Transverse colon (tissue), 4 donors: Measurements from ENCODE around the gene NMS. TPM values are rescaled to one million over a fixed set of nuclear protein-coding genes. Genes with fewer than 3 reads are reported as not detected.

Source experiments
- DNase-seq: peaks from one replicate; pipeline ENCODE4 v3.0.0-alpha.2; 2019
- H3K27ac ChIP-seq, 4 donors: fragments of 200-600 bp; sonication (generic); 2 replicates each; pipeline ENCODE4 v1.5.1; 2016 to 2018; ENCODE audit warnings: inconsistent platforms in 4 of 4
- H3K27me3 ChIP-seq: fragments of 200-600 bp; sonication (generic); 2 replicates; pipeline ENCODE4 v1.5.1; 2017; ENCODE audit warnings: inconsistent platforms
- H3K36me3 ChIP-seq, 4 donors: fragments of 200-600 bp; sonication (generic); 2 replicates each; pipeline ENCODE4 v1.5.1; 2017 to 2019; ENCODE audit warnings: inconsistent platforms in 4 of 4
- H3K4me1 ChIP-seq, 4 donors: fragments of 200-600 bp; sonication (generic); 2 replicates each; pipeline ENCODE4 v1.5.1; 2017 to 2020; ENCODE audit warnings: inconsistent platforms in 4 of 4
- H3K4me3 ChIP-seq, 4 donors: fragments of 200-600 bp; sonication (generic); 1 replicate in 1 of 4; 2 replicates in 3 of 4; pipeline versions ENCODE4 v1.5.1 to v1.6.1; 2017 to 2019; ENCODE audit warnings: inconsistent platforms in 4 of 4
- H3K9me3 ChIP-seq, 2 donors: fragments of 200-600 bp; sonication (generic); 2 replicates each; pipeline ENCODE4 v1.5.1; 2017 to 2019; ENCODE audit warnings: inconsistent platforms in 2 of 2
- EP300 ChIP-seq: sonication (generic); formaldehyde crosslinking; IDR thresholded peaks from one replicate; pipeline ENCODE4 v1.6.1; 2017; ENCODE audit warnings: antibody characterized with exemption, low read depth
- POLR2A ChIP-seq: fragments of 450-650 bp; IDR thresholded peaks from one replicate; pipeline ENCODE4 v1.6.1; 2016; ENCODE audit warnings: antibody characterized with exemption, mild to moderate bottlenecking, moderate library complexity
- POLR2AphosphoS5 ChIP-seq, 3 donors: sonication (generic); formaldehyde crosslinking; IDR thresholded peaks; one replicate each; pipeline ENCODE4 v1.6.1; 2016; ENCODE audit warnings: antibody characterized with exemption in 3 of 3
- WGBS, 2 donors: methylation state at CpG; one replicate each; pipeline ENCODE4 v1.1.5; 2018; ENCODE audit warnings: low coverage in 1 of 2; 5-methylcytosine and 5-hydroxymethylcytosine counted together
- in situ Hi-C, 4 donors: fragments of 200-750 bp; cut with MboI; loops; one replicate each; pipeline versions ENCODE4 v1.15.0 to v1.15.1; 2017; ENCODE audit warnings: low sequenced_read_pairs in 3 of 4, low pct_ligation_motif_present in 1 of 4, low pct_unique_long_range_greater_than_20kb in 1 of 4
- intact Hi-C: fragments of 100-400 bp; cut with DNase I; formaldehyde crosslinking; loops from one replicate; pipeline ENCODE4 v1.15.1; 2023; ENCODE audit warnings: low total_unique reads
- total RNA-seq, 4 donors: library from RNA; depleted of rRNA; stranded (reverse); fragments of >200 nt; gene quantifications; one replicate each; pipeline ENCODE4 v1.1.0, GENCODE V29; 2016
- TF ChIP-seq, protein P1 (sequence below), 5 experiments: fragments of 200-600 bp in 3 of 5; fragments of 450-650 bp in 2 of 5; sonication (generic) in 3 of 5; IDR thresholded peaks; 1 replicate in 2 of 5; 2 replicates in 3 of 5; pipeline ENCODE4 v1.5.1; 2016 to 2017; ENCODE audit warnings: antibody characterized with exemption in 5 of 5, inconsistent platforms in 3 of 5, mild to moderate bottlenecking in 2 of 5, moderate library complexity in 1 of 5

The NMS gene
- total RNA-seq, 4 donors from 2014 or later: not detected

DNA sequence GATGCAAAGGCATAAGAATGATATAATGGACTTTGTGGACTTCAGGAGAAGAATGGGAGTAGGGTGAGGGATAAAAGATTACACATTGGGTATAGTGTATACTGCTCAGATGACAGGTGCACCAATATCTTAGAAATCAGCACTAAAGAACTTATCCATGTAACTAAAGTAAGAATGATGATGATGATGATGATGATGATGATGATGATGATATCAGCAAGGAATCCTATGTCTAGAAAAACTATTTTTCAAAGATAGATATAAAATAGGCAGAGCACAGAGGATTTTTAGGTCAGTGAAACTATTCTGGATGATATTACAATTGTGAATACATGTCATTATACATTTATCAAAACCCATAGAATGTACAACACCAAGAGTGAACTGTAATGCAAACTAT is 34.3 kb downstream of the NMS start:
- H3K27me3 ChIP-seq: peaks cover under 1% of the 10 kb centered on the region
- peaks cover 13 to 19% of the 10 kb centered on the region in 2 donors for H3K9me3 ChIP-seq
- H3K27ac ChIP-seq: no peak overlapping the region
- H3K4me3 ChIP-seq: no peak overlapping the region
- intact Hi-C loops (no loop called here), in situ Hi-C loops (no loop called here)
- TF ChIP-seq POLR2AphosphoS5 (IDR thresholded peaks at IDR 0.05) (no peak), POLR2A (no peak), EP300 (no peak)
- TF ChIP-seq, protein P1, sequence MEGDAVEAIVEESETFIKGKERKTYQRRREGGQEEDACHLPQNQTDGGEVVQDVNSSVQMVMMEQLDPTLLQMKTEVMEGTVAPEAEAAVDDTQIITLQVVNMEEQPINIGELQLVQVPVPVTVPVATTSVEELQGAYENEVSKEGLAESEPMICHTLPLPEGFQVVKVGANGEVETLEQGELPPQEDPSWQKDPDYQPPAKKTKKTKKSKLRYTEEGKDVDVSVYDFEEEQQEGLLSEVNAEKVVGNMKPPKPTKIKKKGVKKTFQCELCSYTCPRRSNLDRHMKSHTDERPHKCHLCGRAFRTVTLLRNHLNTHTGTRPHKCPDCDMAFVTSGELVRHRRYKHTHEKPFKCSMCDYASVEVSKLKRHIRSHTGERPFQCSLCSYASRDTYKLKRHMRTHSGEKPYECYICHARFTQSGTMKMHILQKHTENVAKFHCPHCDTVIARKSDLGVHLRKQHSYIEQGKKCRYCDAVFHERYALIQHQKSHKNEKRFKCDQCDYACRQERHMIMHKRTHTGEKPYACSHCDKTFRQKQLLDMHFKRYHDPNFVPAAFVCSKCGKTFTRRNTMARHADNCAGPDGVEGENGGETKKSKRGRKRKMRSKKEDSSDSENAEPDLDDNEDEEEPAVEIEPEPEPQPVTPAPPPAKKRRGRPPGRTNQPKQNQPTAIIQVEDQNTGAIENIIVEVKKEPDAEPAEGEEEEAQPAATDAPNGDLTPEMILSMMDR (IDR thresholded peaks at IDR 0.05): no peak
- DNase-seq: no peak
- H3K36me3 ChIP-seq: no peaks in the 10 kb centered on the region
- H3K4me1 ChIP-seq: no peaks in the 10 kb centered on the region

- DNase-seq: no peak
- intact Hi-C loops: loop anchor here (5.0 kb wide), 1 partner anchor 1092 kb away; no protein-coding TSS in a partner anchor
- Histone ChIP-seq H3K9me3 (peaks cover 7 to 11% of the 10 kb centered on the region in 2 donors), H3K36me3 (no peaks in the 10 kb centered on the region), H3K4me3 (no peak overlapping the region), H3K4me1 (no peaks in the 10 kb centered on the region), H3K27ac (no peak overlapping the region), H3K27me3 (no peaks in the 10 kb centered on the region)
- TF ChIP-seq POLR2A (no peak), EP300 (no peak), POLR2AphosphoS5 (IDR thresholded peaks at IDR 0.05) (no peak)
- TF ChIP-seq, protein P1 (IDR thresholded peaks at IDR 0.05): no peak
- in situ Hi-C loops: no loop called here
- WGBS, 2 donors: 89% methylated on average over 7 of the region's 7 CpGs
These were observed 38.8 kb downstream of the NMS start for GRCh38 chr2:100509066-100509465.

DNA sequence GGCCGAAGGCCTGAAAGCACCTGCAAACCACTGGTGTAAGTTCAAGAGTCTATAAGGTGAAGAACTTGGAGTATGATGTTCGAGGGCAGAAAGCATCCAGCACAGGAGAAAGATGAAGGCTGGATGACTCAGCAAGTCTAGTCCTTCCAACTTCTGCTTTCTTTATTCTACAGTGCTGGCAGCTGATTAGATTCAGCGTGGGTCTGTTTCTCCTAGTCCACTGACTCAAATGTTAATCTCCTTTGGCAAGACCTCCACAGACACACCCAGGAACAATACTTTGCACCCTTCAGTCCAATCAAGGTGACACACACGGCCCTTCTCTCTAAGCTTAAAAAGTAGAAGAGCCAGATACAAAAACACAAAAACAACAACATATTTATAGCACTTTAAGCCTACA is 43.4 kb downstream of the NMS start:
- in situ Hi-C loops: no loop called here
- no peak for DNase-seq
- no peak for TF ChIP-seq POLR2A
- TF ChIP-seq, protein P1 (IDR thresholded peaks at IDR 0.05): no peak
- TF ChIP-seq EP300: no peak
- no peak for TF ChIP-seq POLR2AphosphoS5 (IDR thresholded peaks at IDR 0.05)
- Histone ChIP-seq H3K27ac (no peak overlapping the region), H3K36me3 (no peaks in the 10 kb centered on the region), H3K4me3 (no peak overlapping the region), H3K27me3 (no peaks in the 10 kb centered on the region), H3K4me1 (no peaks in the 10 kb centered on the region), H3K9me3 (no peaks in the 10 kb centered on the region)
- intact Hi-C loops: no loop called here
- WGBS, 2 donors: 48% methylated on average over 4 of the region's 4 CpGs; no CpG with 5 or more reads in 1 of the 2 donors

- in situ Hi-C loops (no loop called here), intact Hi-C loops (no loop called here)
- Histone ChIP-seq H3K4me1 (no peaks in the 10 kb centered on the region), H3K36me3 (no peaks in the 10 kb centered on the region), H3K4me3 (no peak overlapping the region), H3K27ac (no peak overlapping the region), H3K27me3 (no peaks in the 10 kb centered on the region), H3K9me3 (no peaks in the 10 kb centered on the region)
- WGBS, 2 donors: 67 to 77% methylated on average over 1 of the region's 1 CpG
- no peak for DNase-seq
- TF ChIP-seq POLR2AphosphoS5 (IDR thresholded peaks at IDR 0.05) (no peak), POLR2A (no peak), EP300 (no peak)
- TF ChIP-seq, protein P1 (IDR thresholded peaks at IDR 0.05): no peak
These were observed 47.3 kb downstream of the NMS start for GRCh38 chr2:100517556-100517955.
